ENCODE results near the gene PTGDS. TPM values are rescaled to one million over a fixed set of nuclear protein-coding genes. Genes with fewer than 3 reads are reported as not detected.

PTGDS gene
- total RNA-seq, 1 experiment from 2014 or later: not detected

DNA sequence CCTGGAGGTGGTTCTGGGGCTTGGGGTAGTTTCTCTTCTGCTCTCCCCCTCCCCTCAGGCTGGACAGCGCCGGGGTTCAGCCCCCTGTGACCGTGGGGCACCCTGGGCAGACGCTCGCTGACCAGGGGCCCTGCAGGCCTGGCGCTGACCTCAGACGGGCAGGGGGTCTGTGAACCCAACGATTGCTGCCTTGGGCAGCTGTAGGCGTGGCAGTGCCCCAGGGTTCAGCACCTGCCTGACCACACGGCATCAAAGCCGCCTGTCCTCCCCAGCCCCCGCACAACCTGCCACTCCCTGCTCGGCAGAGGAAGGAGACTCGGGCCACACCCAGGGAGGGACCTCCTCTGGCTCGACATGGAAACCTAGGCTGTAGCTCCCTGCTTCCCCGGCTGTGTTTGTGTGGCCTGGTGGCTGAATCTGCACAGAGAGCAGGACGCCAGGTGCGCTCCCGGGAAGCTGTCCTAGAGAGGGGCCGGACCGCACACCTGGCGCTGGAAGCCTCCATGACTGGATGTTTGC, 13.1 kb upstream of the PTGDS start:
- no peak overlapping the region for H3K27ac Mint-ChIP-seq (ENCODE audit: unreplicated experiment)
- peaks cover 11% of the 10 kb centered on the region for H3K36me3 Mint-ChIP-seq (ENCODE audit: insufficient read depth, unreplicated experiment)
- peak; percentile 51 for DNase-seq
- intact Hi-C loops (cut with micrococcal nuclease; ENCODE audit: unreplicated experiment): no loop called here
- H3K4me3 Mint-ChIP-seq (ENCODE audit: low read depth, unreplicated experiment): no peak overlapping the region
- TF ChIP-seq CTCF (IDR thresholded peaks at IDR 0.05; ENCODE audit: unreplicated experiment): no peak
- H3K9me3 Mint-ChIP-seq (ENCODE audit: low read depth, unreplicated experiment): no peaks in the 10 kb centered on the region
- CTCF ChIA-PET: no interaction called here
- BruUV-seq (replicated peaks): no TSS peak
- no peaks in the 10 kb centered on the region for H3K27me3 Mint-ChIP-seq (ENCODE audit: unreplicated experiment)
- H3K4me1 Mint-ChIP-seq (ENCODE audit: low read depth, unreplicated experiment): no peaks in the 10 kb centered on the region

- Mint-ChIP-seq H3K36me3 (ENCODE audit: insufficient read depth, unreplicated experiment) (peaks cover 11% of the 10 kb centered on the region), H3K4me1 (ENCODE audit: low read depth, unreplicated experiment) (no peaks in the 10 kb centered on the region), H3K9me3 (ENCODE audit: low read depth, unreplicated experiment) (no peaks in the 10 kb centered on the region), H3K27ac (ENCODE audit: unreplicated experiment) (no peak overlapping the region), H3K27me3 (ENCODE audit: unreplicated experiment) (no peaks in the 10 kb centered on the region), H3K4me3 (ENCODE audit: low read depth, unreplicated experiment) (no peak overlapping the region)
- intact Hi-C loops (cut with micrococcal nuclease; ENCODE audit: unreplicated experiment): no loop called here
- BruUV-seq (replicated peaks): no TSS peak
- TF ChIP-seq CTCF (IDR thresholded peaks at IDR 0.05; ENCODE audit: unreplicated experiment): no peak
- CTCF ChIA-PET: interaction anchor here (1.1 kb wide), 1 partner anchor 17 kb away, joined by 3 read pairs; no protein-coding TSS in a partner anchor
- DNase-seq: no peak
Measured at GRCh38 chr9:136964833-136965422, 12.4 kb upstream of the PTGDS start.

DNA sequence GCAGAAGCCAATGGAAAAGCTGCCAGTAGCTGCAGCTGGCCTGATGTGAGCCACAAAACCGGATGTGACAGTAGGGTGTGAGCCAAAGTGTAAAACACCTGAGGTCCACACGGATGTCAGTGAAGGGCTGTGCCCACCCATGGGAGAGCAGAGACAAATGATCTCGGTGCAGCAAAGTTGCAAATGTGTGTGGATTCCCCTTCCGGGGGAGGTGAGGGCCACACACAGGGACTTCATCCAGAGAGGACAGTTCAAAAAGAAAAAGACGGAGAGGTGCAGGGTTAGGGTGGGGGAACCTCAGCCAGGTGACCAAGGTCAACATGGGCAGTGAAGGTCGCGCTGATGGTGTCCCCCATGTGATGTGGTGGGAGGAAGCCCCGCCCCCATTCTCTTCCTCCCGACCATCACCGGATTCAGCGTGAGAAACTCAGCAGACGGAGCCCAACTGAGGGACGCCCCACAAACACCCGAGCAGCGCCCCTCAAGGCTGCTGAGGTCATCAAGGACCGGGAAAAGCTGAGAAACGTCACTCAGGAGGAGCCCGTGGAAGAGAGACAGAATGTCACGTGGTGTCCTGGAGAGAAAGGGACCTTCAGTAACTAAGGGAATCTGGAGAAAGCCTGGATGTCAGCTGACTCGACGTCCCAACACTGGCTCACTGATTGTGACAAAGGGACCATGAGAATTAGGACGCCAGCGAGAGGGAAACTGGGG, 11.4 kb upstream of the PTGDS start:
- no peaks in the 10 kb centered on the region for H3K4me1 Mint-ChIP-seq (ENCODE audit: low read depth, unreplicated experiment)
- no peak for TF ChIP-seq CTCF (IDR thresholded peaks at IDR 0.05; ENCODE audit: unreplicated experiment)
- no peak for DNase-seq
- CTCF ChIA-PET: interaction anchor here (0.6 to 1.1 kb wide), 2 partner anchors 18 to 64 kb away, joined by 3 to 4 read pairs; no protein-coding TSS in a partner anchor
- H3K27ac Mint-ChIP-seq (ENCODE audit: unreplicated experiment): no peak overlapping the region
- no peak overlapping the region for H3K4me3 Mint-ChIP-seq (ENCODE audit: low read depth, unreplicated experiment)
- H3K27me3 Mint-ChIP-seq (ENCODE audit: unreplicated experiment): no peaks in the 10 kb centered on the region
- peaks cover 11% of the 10 kb centered on the region for H3K36me3 Mint-ChIP-seq (ENCODE audit: insufficient read depth, unreplicated experiment)
- no peaks in the 10 kb centered on the region for H3K9me3 Mint-ChIP-seq (ENCODE audit: low read depth, unreplicated experiment)
- BruUV-seq (replicated peaks): no TSS peak
- intact Hi-C loops (cut with micrococcal nuclease; ENCODE audit: unreplicated experiment): no loop called here

DNA sequence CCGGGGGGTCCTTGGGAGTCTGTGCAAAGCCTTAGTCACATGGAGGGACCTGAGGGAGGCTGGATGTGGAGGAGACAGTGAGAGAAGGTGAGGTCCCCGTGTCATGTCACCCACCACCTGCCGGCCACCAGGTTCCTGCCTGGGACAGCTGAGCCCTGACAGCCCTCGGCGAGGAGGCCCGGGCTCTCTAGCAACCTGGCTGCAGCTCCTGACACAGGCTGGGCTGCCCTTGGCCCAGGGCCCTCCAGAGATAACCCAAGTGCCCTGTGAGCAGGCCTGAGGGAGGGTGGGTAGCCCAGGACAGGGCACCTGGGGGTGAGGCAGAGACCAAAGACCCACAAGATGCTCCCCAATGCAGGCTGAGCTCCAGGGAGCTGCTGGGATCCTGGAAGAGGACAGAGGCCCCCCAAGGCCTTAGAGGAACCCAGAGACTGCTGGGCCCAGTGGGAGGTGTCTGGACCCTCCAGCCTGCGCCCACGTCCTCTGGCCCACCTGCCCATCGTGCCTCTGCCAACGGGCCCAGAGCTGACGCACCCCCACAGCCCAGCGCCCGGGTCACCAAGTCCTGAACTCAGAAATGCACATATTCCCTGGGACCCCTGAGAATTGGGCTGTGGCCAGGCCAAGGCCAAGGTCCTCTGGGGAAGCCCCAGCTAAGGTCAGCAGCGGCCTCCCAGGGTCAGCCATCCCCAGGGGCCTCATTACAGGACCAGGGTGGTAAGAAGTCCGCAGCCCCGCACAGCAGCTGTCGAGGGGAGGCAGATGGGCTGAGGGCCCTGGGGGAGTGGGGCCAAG, 8.8 kb upstream of the PTGDS start:
- DNase-seq: no peak
- CTCF ChIA-PET: interaction anchor here (0.6 kb wide), 1 partner anchor 53 kb away, joined by 8 read pairs; no protein-coding TSS in a partner anchor
- no peak for TF ChIP-seq CTCF (IDR thresholded peaks at IDR 0.05; ENCODE audit: unreplicated experiment)
- no peak overlapping the region for H3K27ac Mint-ChIP-seq (ENCODE audit: unreplicated experiment)
- no peak overlapping the region for H3K4me3 Mint-ChIP-seq (ENCODE audit: low read depth, unreplicated experiment)
- no peaks in the 10 kb centered on the region for H3K4me1 Mint-ChIP-seq (ENCODE audit: low read depth, unreplicated experiment)
- BruUV-seq (replicated peaks): no TSS peak
- intact Hi-C loops (cut with micrococcal nuclease; ENCODE audit: unreplicated experiment): no loop called here
- H3K27me3 Mint-ChIP-seq (ENCODE audit: unreplicated experiment): no peaks in the 10 kb centered on the region
- H3K36me3 Mint-ChIP-seq (ENCODE audit: insufficient read depth, unreplicated experiment): peaks cover 8% of the 10 kb centered on the region
- no peaks in the 10 kb centered on the region for H3K9me3 Mint-ChIP-seq (ENCODE audit: low read depth, unreplicated experiment)
